PC-9 (cell line): ENCODE results near the gene PGAP6. TPM values are rescaled to one million over a fixed set of nuclear protein-coding genes. Genes with fewer than 3 reads are reported as not detected.

ENCODE experiments used
- BruUV-seq: library from RNA; stranded (reverse); fragments of 400-500 nt; replicated peaks from 2 replicates; lab custom pipeline; 2021; lab: Mats Ljungman, UMichigan
- CTCF ChIA-PET: fragments of 300-600 bp; sonication (Branson Sonifier 250); formaldehyde crosslinking; loops from one replicate; lab custom pipeline; 2022; ENCODE audit warnings: antibody characterized with exemption; lab: Charles Lee
- POLR2A ChIA-PET: fragments of 300-600 bp; sonication (Branson Sonifier 250); formaldehyde crosslinking; loops from one replicate; lab custom pipeline; 2022; ENCODE audit warnings: antibody characterized with exemption; ENCODE audit not compliant: unreplicated experiment; lab: Charles Lee
- DNase-seq, 2 experiments: peaks; one replicate each; pipeline versions ENCODE4 v3.0.0 to v3.0.0-alpha.2; 2015 to 2022; ENCODE audit warnings: mixed read lengths in 1 of 2
- H2AFZ ChIP-seq: fragments of 200-600 bp; sonication (generic); 2 replicates; pipeline ENCODE4 v1.8.1; 2017; ENCODE audit warnings: antibody characterized with exemption
- H3F3A ChIP-seq: fragments of 200-600 bp; sonication (generic); 2 replicates; pipeline ENCODE4 v1.8.1; 2017; ENCODE audit warnings: antibody characterized with exemption, mild to moderate bottlenecking, low read depth; ENCODE audit not compliant: insufficient read depth
- H3K27ac ChIP-seq: fragments of 200-600 bp; sonication (generic); 2 replicates; pipeline ENCODE4 v1.6.1; 2016; ENCODE audit warnings: mixed run types
- H3K27me3 ChIP-seq: fragments of 200-600 bp; sonication (generic); 2 replicates; pipeline ENCODE4 v1.6.1; 2016; ENCODE audit warnings: low read depth, mixed run types; ENCODE audit not compliant: insufficient read depth
- H3K36me3 ChIP-seq: fragments of 200-600 bp; sonication (generic); 2 replicates; pipeline ENCODE4 v1.6.1; 2016; ENCODE audit warnings: low read depth, mixed run types
- H3K4me1 ChIP-seq: fragments of 200-600 bp; sonication (generic); replicated peaks from 2 replicates; pipeline ENCODE4 v1.6.1; 2016; ENCODE audit warnings: mixed run types; ENCODE audit not compliant: insufficient read depth
- H3K4me2 ChIP-seq: fragments of 200-600 bp; sonication (generic); 2 replicates; pipeline ENCODE4 v1.6.1; 2017; ENCODE audit warnings: mixed run types
- H3K4me3 ChIP-seq: fragments of 200-600 bp; sonication (generic); 2 replicates; pipeline ENCODE4 v1.6.1; 2016; ENCODE audit warnings: mixed run types
- H3K79me2 ChIP-seq: fragments of 200-600 bp; sonication (generic); 2 replicates; pipeline ENCODE4 v1.6.1; 2017; ENCODE audit warnings: low read depth, mixed run types
- H3K9me2 ChIP-seq: fragments of 200-600 bp; sonication (generic); 2 replicates; pipeline ENCODE4 v1.8.1; 2017; ENCODE audit warnings: mild to moderate bottlenecking; ENCODE audit not compliant: insufficient read depth
- H3K9me3 ChIP-seq: fragments of 200-600 bp; sonication (generic); 2 replicates; pipeline ENCODE4 v1.8.1; 2016; ENCODE audit warnings: low read depth; ENCODE audit not compliant: insufficient read depth
- H4K20me1 ChIP-seq: fragments of 200-600 bp; sonication (generic); 2 replicates; pipeline ENCODE4 v1.8.1; 2017; ENCODE audit not compliant: insufficient read depth
- EZH2 ChIP-seq: fragments of 200-600 bp; sonication (generic); IDR thresholded peaks from 2 replicates; pipeline ENCODE4 v1.8.0; 2017; ENCODE audit warnings: antibody characterized with exemption, low read depth
- intact Hi-C: fragments of 100-400 bp; cut with micrococcal nuclease; formaldehyde crosslinking; loops from one replicate; pipeline ENCODE4 v1.10.0; 2022; ENCODE audit not compliant: unreplicated experiment
- total RNA-seq: library from RNA; stranded (reverse); gene quantifications from 2 replicates; pipeline ENCODE4 v1.2.3, GENCODE V29; 2021
- TF ChIP-seq, protein P1 (sequence below): fragments of 200-600 bp; sonication (generic); conservative IDR thresholded peaks from 2 replicates; pipeline ENCODE4 v1.6.1; 2017; ENCODE audit warnings: mixed run types, antibody characterized with exemption, mild to moderate bottlenecking, moderate library complexity

PGAP6 gene
- total RNA-seq, 1 experiment from 2014 or later = 45.6 TPM

DNA sequence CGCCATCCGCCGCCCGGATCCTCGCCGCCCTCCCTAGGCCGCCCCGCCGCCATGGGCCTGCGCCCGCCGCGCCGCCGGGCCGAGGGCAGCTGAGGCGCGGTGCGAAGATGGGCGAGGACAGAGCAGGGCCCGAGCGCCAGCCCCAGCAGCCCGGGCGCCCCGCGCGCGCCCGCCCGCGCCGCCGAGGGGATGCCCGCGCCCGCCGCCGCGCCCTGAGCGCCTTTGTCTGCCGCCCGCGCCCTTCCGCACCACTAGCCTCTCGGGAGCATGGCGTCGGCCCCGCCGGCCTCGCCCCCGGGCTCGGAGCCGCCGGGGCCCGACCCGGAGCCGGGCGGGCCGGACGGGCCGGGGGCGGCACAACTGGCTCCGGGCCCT, 43.9 kb upstream of the PGAP6 start:
- DNase-seq = no peak
- peak overlapping the region; percentile 97; the same call in 1 of the 2 replicates for H3K4me2 ChIP-seq
- ChIA-PET CTCF (interaction anchor here (0.6 to 0.7 kb wide), 2 partner anchors 31 to 73 kb away, joined by 3 to 7 read pairs; no protein-coding TSS in a partner anchor), POLR2A (no interaction called here)
- peaks cover 10% of the 10 kb centered on the region for H3K79me2 ChIP-seq
- H3K27me3 ChIP-seq = no peaks in the 10 kb centered on the region
- peaks cover 22% of the 10 kb centered on the region for H3K4me1 ChIP-seq
- H3K9me3 ChIP-seq = no peaks in the 10 kb centered on the region
- no peaks in the 10 kb centered on the region for H3K9me2 ChIP-seq
- no peaks in the 10 kb centered on the region for H3K36me3 ChIP-seq
- H4K20me1 ChIP-seq = no peaks in the 10 kb centered on the region; the same call in 1 of the 2 replicates
- TF ChIP-seq EZH2 = no peak
- TF ChIP-seq, protein P1, sequence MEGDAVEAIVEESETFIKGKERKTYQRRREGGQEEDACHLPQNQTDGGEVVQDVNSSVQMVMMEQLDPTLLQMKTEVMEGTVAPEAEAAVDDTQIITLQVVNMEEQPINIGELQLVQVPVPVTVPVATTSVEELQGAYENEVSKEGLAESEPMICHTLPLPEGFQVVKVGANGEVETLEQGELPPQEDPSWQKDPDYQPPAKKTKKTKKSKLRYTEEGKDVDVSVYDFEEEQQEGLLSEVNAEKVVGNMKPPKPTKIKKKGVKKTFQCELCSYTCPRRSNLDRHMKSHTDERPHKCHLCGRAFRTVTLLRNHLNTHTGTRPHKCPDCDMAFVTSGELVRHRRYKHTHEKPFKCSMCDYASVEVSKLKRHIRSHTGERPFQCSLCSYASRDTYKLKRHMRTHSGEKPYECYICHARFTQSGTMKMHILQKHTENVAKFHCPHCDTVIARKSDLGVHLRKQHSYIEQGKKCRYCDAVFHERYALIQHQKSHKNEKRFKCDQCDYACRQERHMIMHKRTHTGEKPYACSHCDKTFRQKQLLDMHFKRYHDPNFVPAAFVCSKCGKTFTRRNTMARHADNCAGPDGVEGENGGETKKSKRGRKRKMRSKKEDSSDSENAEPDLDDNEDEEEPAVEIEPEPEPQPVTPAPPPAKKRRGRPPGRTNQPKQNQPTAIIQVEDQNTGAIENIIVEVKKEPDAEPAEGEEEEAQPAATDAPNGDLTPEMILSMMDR = no peak
- peak overlapping the region; percentile 68; the same call in 1 of the 2 replicates for H3K4me3 ChIP-seq
- H2AFZ ChIP-seq = no peak overlapping the region
- no peak overlapping the region for H3K27ac ChIP-seq
- intact Hi-C loops = loop anchor here (5.0 kb wide), 1 partner anchor 102 kb away; the partner anchor contains the start of gene CAPN15
- H3F3A ChIP-seq = peaks cover 19% of the 10 kb centered on the region
- no TSS peak for BruUV-seq

DNA sequence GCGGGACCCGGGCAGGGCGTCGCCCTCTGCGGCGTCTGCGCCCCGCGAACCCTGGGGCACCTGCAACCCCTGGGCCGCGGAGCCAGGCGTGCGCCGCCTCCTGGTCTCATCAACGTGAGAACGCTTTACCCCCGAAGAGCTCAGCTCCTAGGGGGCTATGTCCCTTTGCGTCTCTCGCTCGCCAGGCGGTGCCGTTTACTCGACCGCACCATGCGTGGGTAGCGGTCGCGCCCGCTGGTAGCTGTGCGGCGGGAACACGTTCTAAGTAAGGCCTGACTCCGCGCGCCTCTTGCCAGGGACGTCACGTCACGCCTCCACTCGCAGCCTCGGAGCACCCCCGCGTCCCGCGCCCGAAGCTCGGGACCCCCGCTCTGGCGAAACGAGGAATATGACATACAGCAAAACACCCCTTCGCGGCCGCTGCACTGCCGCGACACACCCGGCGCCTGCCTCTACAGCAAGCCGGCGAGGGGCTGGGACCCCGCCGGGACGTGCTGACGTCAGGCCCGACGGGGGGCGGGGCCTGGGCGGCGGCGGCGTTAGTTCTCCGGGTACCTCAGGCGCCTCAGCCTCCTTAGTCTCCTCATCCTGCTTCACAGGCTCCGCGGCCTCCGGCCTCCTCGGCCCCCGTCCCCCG, 43.4 kb upstream of the PGAP6 start, which contains the start of gene RAB11FIP3:
TSS of gene RAB11FIP3 (plus strand) at position 568 of the 637 bp plus-strand sequence. CDS start 358 bp downstream, outside the sequence.
- ChIA-PET POLR2A (no interaction called here), CTCF (interaction anchor here (0.5 to 0.7 kb wide), 3 partner anchors 16 to 72 kb away, joined by 3 to 7 read pairs (median 3); no protein-coding TSS in a partner anchor)
- Histone ChIP-seq H3F3A (peaks cover 19% of the 10 kb centered on the region), H3K4me2 (peak within 1 kb of the TSS; percentile 97), H2AFZ (peak within 1 kb of the TSS; percentile 100), H3K9me2 (no peaks in the 10 kb centered on the region), H3K4me3 (peak within 1 kb of the TSS; percentile 68), H3K4me1 (peaks cover 22% of the 10 kb centered on the region), H3K36me3 (no peaks in the 10 kb centered on the region), H3K27me3 (no peaks in the 10 kb centered on the region), H3K27ac (no peak within 1 kb of the TSS), H4K20me1 (no peaks in the 10 kb centered on the region; the same call in 1 of the 2 replicates), H3K9me3 (no peaks in the 10 kb centered on the region), H3K79me2 (peaks cover 10% of the 10 kb centered on the region)
- intact Hi-C loops = loop anchor here (5.0 kb wide), 1 partner anchor 102 kb away; the partner anchor contains the start of gene CAPN15
- BruUV-seq = no TSS peak
- TF ChIP-seq, protein P1 = no peak; the same call in 1 of the 2 replicates
- no peak for TF ChIP-seq EZH2
- DNase-seq = peak; percentile 57 to 81

DNA sequence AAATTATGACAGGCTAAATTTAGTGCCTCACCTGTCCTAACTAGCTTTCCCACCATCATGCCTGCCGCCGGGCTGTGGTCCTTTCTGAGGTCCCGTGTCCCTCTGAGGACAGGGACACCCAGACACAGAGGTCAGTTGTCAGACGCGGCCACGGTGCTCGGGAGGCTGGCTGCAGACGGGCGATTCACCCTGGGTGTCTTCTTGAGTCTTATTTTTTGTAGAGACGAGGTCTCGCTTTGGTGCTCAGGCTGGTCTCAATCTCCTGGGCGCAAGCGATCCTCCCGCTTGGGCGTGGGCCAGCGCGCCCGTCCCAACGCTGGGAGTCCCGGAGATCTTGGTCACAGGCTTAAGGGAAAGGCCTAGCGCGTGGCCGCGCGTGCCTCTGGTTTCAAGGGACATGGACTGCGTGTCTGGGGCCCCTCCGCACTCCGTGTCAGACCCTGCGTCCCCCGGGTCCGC, 42.9 kb upstream of the PGAP6 start:
- Histone ChIP-seq H3K27ac (no peak overlapping the region), H4K20me1 (no peaks in the 10 kb centered on the region; the same call in 1 of the 2 replicates), H3K36me3 (no peaks in the 10 kb centered on the region), H3K4me1 (peaks cover 22% of the 10 kb centered on the region), H3K27me3 (no peaks in the 10 kb centered on the region), H3K9me2 (no peaks in the 10 kb centered on the region), H2AFZ (peak overlapping the region; percentile 100), H3K4me2 (peak overlapping the region; percentile 97), H3K9me3 (no peaks in the 10 kb centered on the region), H3K4me3 (peak overlapping the region; percentile 68), H3K79me2 (peaks cover 10% of the 10 kb centered on the region), H3F3A (peaks cover 19% of the 10 kb centered on the region)
- ChIA-PET POLR2A (no interaction called here), CTCF (interaction anchor here (0.5 kb wide), 1 partner anchor 16 kb away, joined by 3 read pairs; no protein-coding TSS in a partner anchor)
- no peak for TF ChIP-seq EZH2
- TF ChIP-seq, protein P1 = no peak
- DNase-seq = peak in 1 of 2 experiments; percentile 41
- TSS peak; percentile 51 for BruUV-seq
- intact Hi-C loops = loop anchor here (1.0 to 5.0 kb wide), 2 partner anchors 22 to 103 kb away; partner anchors contain the start of gene CAPN15
